ENCODE data around the gene ASNSD1.
"Not testable (repeated sequence)": the region's sequence is repeated elsewhere in the genome, so short reads cannot be mapped to it uniquely, and the experiment has no call there.

ASNSD1 gene

GRCh38 chr2:189696223-189696622 is 35.0 kb downstream of the ASNSD1 start:
- no peak for FAIRE-seq

GRCh38 chr2:189698020-189698887 is 37.0 kb downstream of the ASNSD1 start:
- peak; percentile 95 for FAIRE-seq

GRCh38 chr2:189700681-189701080 is 39.4 kb downstream of the ASNSD1 start:
- no peak for FAIRE-seq

- no peak for FAIRE-seq
Observed at GRCh38 chr2:189702071-189702470, 40.8 kb downstream of the ASNSD1 start.

GRCh38 chr2:189709501-189710221 is 48.4 kb downstream of the ASNSD1 start:
- FAIRE-seq, result no peak

- FAIRE-seq, result not testable (repeated sequence)
Observed at GRCh38 chr2:189717593-189717992, 56.3 kb downstream of the ASNSD1 start.

GRCh38 chr2:189719571-189719970 is 58.3 kb downstream of the ASNSD1 start:
- FAIRE-seq, result no peak
